Activated T-cell treated with anti-CD3 and anti-CD28 coated beads, Interleukin-2, amount 50 U/mL, for 48 hours (primary cell): ENCODE data around the gene PSMB4.

Experiments used
- DNase-seq, 2 experiments: peaks; one replicate each; pipeline ENCODE4 v3.0.0-alpha.2; 2020

The PSMB4 gene

DNA sequence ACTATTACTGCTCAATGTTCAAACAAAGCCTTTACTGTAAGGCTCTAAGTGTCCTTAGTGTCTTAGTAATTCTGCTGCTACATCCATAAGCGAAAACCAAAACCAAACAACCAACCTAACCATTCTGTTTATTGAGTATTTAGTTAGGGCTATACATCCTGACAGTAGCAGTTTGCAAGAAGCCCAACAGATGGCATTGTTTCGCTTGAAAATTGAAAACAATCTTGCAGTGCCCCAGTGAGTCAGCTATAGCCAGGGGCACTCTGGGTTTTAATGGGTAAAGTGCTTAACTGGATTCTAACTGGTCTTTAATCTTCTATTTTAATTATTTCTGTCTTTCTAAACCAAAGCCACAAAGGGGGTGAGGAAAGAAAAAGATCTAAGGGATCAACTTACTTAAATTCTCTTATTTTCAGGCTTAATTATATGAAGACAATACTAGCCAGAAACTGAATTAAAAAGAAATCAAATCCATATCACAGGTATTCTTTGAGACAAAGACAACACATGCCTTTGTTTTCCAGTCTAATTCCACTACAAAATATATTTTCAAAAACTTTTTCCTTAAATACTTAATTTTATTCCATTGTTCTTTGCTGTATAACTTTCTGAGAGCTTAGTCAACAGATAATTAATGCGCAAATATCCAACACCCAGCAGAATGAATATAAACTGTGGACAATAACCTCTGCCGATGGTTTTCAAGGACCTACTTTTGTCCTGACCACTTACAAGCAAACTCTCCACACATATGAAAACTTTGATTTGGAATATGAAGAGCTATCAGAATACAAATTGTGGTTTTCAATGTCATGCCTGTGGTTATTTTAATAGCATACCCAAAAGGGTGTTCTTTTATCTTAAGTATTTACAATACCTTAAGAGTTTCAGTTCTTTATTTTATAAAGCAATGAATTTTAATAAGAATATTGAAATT, 44.7 kb downstream of the PSMB4 start:
- peak; percentile 62 to 66 for DNase-seq

DNA sequence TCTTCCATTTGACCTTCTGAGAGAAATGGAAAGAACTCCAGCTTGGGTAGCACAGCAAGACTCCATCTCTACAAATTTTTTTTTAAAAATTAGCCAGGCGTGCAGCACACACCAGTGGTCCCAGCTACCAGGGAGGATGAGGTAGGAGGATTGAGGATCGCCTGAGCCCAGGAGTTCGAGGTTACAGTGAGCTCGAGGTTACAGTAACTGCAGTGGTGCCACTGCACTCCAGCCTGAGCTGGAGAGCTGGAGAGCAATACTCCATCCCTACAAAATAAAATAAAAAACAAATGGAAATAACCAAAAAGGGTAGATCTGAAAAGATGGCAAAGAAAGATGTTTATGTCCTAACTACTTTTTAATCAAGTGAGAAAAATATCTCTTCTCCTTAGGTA, 45.4 kb downstream of the PSMB4 start:
- no peak for DNase-seq

DNA sequence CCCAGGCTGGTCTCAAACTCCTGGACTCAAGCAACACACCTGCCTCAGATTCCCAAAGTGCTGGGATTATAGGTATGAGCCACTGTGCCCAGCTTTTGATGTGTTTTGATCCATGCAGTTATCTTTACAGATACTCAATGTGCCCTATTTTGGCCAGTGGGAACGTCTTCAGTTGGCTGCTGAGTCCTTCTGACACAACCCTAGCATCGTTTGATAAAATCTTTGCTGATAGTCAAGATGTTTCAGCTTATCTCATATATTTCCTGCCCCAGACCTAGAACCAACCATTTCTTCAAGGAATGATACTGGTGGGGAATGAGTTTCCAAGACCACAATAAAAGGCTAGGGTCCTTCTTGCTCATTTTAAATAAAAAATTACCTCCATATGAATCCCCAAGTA, 48.3 kb downstream of the PSMB4 start:
- no peak for DNase-seq
